Thoracic aorta (tissue), 2 donors: Measurements from ENCODE around the gene STUM. TPM values are rescaled to one million over a fixed set of nuclear protein-coding genes. Genes with fewer than 3 reads are reported as not detected.
"Not testable (repeated sequence)": the region's sequence is repeated elsewhere in the genome, so short reads cannot be mapped to it uniquely, and the experiment has no call there.

Experiments
- ATAC-seq: fragments of 150-250 bp; one replicate; pipeline ENCODE4 v1.8.0; 2017; ENCODE audit warnings: low read depth; ENCODE audit not compliant: insufficient number of reproducible peaks, low FRiP score
- DNase-seq: peaks from one replicate; pipeline ENCODE4 v3.0.0-alpha.2; 2020; ENCODE audit warnings: low spot score
- H3K27ac ChIP-seq, 2 donors: fragments of 200-600 bp; sonication (generic); 1 replicate in 1 of 2; 2 replicates in 1 of 2; pipeline ENCODE4 v1.5.1; 2016; ENCODE audit warnings: mild to moderate bottlenecking in 2 of 2, moderate library complexity in 2 of 2
- H3K27me3 ChIP-seq: fragments of 200-600 bp; sonication (generic); replicated peaks from 2 replicates; pipeline ENCODE4 v1.6.0; 2016; ENCODE audit warnings: mild to moderate bottlenecking; ENCODE audit not compliant: insufficient read depth
- H3K36me3 ChIP-seq: fragments of 200-600 bp; sonication (generic); one replicate; pipeline ENCODE4 v1.5.1; 2016
- H3K4me1 ChIP-seq, 2 donors: fragments of 200-600 bp; sonication (generic); 1 replicate in 1 of 2; 2 replicates in 1 of 2; pipeline versions ENCODE4 v1.5.1 to v1.6.0; 2016; ENCODE audit warnings: low read depth in 2 of 2, mild to moderate bottlenecking in 1 of 2; ENCODE audit not compliant: control insufficient read depth in 1 of 2
- H3K4me3 ChIP-seq: fragments of 200-600 bp; sonication (generic); 2 replicates; pipeline ENCODE4 v1.5.1; 2016; ENCODE audit warnings: mild to moderate bottlenecking
- H3K9me3 ChIP-seq: fragments of 200-600 bp; sonication (generic); 2 replicates; pipeline ENCODE4 v1.5.1; 2016
- total RNA-seq, 2 donors: library from RNA; depleted of rRNA; stranded (reverse); fragments of >200 nt; gene quantifications; one replicate each; pipeline versions ENCODE4 v1.1.0 to v1.2.3, GENCODE V29; 2016
- TF ChIP-seq, protein P1 (sequence below): fragments of 200-600 bp; sonication (generic); IDR thresholded peaks from one replicate; pipeline ENCODE4 v1.5.1; 2019; ENCODE audit warnings: antibody characterized with exemption

Gene STUM
- total RNA-seq, 2 donors from 2014 or later, result 0.41 to 1.6 TPM

DNA sequence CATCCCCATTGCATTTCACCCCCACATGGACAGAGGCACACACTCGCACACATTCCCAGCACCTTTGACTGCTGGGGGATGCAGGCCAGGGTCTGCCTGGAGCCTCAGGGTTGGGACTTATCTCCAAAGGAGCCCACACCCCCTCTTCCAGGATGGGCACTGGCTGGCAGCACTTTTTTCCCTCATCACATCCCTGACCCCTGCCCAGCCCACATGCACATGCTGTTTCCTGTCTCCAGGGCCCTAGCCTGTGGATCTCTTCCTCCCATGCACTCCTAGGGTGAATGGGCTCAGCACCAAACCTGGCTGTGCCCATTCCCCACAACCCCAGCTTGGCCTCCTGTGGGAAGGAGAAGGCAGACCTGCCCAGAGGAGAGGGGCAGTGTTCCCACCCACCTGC lies 59.3 kb downstream of the STUM start:
- DNase-seq (no peak), ATAC-seq (no peak)
- H3K9me3 ChIP-seq, result no peaks in the 10 kb centered on the region
- H3K27ac ChIP-seq, result no peak overlapping the region
- no peaks in the 10 kb centered on the region for H3K36me3 ChIP-seq
- H3K27me3 ChIP-seq, result no peaks in the 10 kb centered on the region
- H3K4me1 ChIP-seq, result peaks cover 7 to 9% of the 10 kb centered on the region in 2 donors
- H3K4me3 ChIP-seq, result no peak overlapping the region
- TF ChIP-seq, protein P1, sequence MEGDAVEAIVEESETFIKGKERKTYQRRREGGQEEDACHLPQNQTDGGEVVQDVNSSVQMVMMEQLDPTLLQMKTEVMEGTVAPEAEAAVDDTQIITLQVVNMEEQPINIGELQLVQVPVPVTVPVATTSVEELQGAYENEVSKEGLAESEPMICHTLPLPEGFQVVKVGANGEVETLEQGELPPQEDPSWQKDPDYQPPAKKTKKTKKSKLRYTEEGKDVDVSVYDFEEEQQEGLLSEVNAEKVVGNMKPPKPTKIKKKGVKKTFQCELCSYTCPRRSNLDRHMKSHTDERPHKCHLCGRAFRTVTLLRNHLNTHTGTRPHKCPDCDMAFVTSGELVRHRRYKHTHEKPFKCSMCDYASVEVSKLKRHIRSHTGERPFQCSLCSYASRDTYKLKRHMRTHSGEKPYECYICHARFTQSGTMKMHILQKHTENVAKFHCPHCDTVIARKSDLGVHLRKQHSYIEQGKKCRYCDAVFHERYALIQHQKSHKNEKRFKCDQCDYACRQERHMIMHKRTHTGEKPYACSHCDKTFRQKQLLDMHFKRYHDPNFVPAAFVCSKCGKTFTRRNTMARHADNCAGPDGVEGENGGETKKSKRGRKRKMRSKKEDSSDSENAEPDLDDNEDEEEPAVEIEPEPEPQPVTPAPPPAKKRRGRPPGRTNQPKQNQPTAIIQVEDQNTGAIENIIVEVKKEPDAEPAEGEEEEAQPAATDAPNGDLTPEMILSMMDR, result no peak

DNA sequence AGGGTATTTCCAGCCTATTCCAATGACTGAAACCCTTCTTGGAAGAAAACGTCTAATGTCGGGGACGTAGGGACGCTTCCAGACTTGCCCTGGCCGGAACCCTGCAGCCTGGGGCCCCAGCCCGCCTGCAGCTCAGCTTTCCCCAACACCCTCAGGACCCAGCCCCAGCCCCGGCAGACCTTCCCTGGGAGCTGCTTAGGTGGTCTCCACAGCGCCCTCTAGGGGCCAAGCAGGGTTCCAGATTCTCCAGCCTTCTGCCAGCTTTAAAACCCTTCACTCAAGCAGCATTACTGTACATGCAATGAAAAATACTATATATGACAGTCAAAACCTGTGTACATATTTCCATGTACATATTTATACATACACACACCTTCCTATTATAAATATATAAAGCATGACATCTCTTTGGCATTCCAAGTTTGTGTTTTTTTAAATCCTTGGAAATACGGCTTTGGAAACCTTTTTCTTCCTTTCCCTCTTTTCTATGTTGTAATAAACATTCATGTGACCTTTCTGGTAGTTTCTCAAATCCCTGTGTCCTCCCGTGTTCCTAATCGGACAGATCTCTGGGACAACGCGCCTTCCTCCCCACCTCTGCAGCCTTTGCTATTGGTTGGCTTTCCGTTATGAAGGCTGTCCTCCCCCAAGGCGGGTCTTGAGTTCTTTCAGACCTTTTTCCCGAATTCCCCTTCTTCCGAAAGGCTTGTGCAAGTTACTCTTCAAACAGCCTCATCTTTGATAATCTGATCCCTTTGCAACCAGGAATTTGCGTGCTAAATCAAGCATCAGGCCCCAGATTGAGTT lies 60.3 kb downstream of the STUM start:
- Histone ChIP-seq H3K4me1 (no peaks in the 10 kb centered on the region), H3K36me3 (no peaks in the 10 kb centered on the region), H3K9me3 (no peaks in the 10 kb centered on the region), H3K27me3 (no peaks in the 10 kb centered on the region), H3K4me3 (no peak overlapping the region), H3K27ac (no peak overlapping the region)
- ATAC-seq, result no peak
- TF ChIP-seq, protein P1, result peak; percentile 86
- DNase-seq, result no peak

DNA sequence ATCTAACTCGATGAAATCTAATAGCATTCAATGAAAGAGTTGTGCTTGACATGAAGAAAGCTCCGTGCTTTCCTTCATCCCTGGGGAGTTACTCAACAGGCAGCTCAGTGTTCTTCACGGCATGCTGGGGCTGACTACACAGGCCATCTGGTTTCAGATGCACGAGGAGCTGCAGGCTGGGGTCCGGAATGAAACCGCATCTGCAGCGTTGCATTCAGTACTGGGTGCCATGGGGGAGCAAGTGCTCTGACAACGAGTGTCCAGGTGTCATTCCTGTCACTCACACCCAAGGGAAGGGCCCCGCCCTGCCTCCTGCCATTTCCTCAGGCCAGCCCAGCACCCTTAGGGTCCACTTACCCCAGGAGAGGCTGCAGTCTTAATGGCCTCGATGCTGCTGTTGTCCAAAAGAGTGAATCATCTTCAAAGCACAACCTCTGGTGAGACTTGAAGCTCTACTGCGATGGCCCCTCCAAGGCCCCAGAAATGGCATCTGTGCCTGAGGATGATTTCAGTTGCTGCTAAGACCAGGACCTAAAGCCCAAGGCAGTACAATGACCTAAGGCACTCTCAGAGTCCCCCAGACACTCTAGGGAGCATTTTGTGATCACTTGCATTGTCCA lies 61.4 kb downstream of the STUM start:
- TF ChIP-seq, protein P1, result no peak
- H3K27me3 ChIP-seq, result no peaks in the 10 kb centered on the region
- no peaks in the 10 kb centered on the region for H3K9me3 ChIP-seq
- no peaks in the 10 kb centered on the region for H3K36me3 ChIP-seq
- no peak overlapping the region for H3K27ac ChIP-seq
- DNase-seq (no peak), ATAC-seq (no peak)
- no peak overlapping the region for H3K4me3 ChIP-seq
- H3K4me1 ChIP-seq, result no peaks in the 10 kb centered on the region

DNA sequence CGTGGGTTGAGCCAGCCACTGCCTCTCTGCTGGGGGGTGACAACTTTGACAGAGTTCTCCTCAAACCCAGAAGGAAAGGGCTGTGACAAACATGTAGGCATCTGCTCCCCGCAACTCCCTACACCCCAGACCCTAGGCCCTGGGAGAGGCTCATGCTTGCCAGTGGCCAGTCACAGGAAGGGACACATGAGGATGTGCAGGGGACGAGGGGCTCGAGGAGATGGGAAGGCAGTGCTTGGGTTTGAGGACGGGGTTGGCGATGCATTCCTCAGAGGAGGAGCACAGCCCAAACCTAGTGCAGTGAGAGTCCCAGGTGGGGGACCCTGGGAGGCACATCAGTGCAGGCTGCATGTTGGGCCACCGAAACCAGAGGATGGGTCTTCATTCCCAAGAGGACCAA lies 62.1 kb downstream of the STUM start:
- Histone ChIP-seq H3K36me3 (no peaks in the 10 kb centered on the region), H3K4me3 (no peak overlapping the region), H3K27ac (no peak overlapping the region), H3K4me1 (no peaks in the 10 kb centered on the region), H3K27me3 (no peaks in the 10 kb centered on the region), H3K9me3 (no peaks in the 10 kb centered on the region)
- TF ChIP-seq, protein P1, result no peak
- ATAC-seq, result no peak
- DNase-seq, result no peak

DNA sequence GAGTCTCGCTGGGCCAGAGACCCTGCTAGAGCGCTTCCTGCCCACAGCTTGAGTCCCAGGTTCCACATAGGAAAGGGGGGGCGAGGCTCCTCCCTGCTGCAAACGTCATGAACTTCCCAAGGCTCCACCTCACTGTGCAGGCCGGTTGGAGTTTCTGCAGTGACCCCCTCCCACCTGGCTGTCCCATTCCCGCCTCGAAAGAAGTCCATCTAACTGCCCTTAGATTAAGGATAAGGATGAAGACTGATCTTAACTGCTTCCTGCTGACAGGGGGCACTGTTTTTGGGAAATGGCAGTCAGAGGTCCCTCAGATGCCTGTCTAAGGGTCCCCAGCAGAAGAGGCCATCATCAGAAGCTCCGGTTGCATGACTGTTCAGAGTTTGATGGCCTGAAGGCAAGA lies 62.7 kb downstream of the STUM start:
- DNase-seq (no peak), ATAC-seq (no peak)
- Histone ChIP-seq H3K36me3 (no peaks in the 10 kb centered on the region), H3K4me1 (no peaks in the 10 kb centered on the region), H3K4me3 (no peak overlapping the region), H3K9me3 (no peaks in the 10 kb centered on the region), H3K27ac (no peak overlapping the region), H3K27me3 (no peaks in the 10 kb centered on the region)
- TF ChIP-seq, protein P1, result no peak

DNA sequence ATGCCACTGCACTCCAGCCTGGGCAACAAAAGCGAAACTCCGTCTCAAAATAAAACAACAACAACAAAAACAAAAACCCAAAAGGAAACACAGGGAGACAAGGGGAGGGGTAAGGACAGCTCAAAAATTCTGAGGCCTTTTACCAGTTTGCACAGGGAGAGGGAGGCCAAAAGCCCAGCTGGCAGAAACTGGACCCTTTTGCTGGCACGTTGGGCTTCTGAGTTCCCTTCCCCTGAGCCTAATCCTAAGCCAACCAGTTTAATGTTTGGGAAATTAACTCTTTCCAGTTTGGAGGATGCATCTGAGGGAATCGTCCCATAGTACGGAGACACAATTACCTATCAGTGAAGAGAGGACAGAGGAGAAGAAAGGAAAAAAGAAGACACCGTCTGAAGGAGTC lies 63.4 kb downstream of the STUM start:
- DNase-seq, H3K27ac ChIP-seq, ATAC-seq: not testable (repeated sequence)

More for the DNA sequence above, 63.4 kb downstream of the STUM start:
- H3K9me3 ChIP-seq, H3K36me3 ChIP-seq, H3K4me1 ChIP-seq, H3K27me3 ChIP-seq, H3K4me3 ChIP-seq: not testable (repeated sequence)
